Esophagus squamous epithelium (tissue), 5 donors: ENCODE results near the gene TEX53. TPM values are rescaled to one million over a fixed set of nuclear protein-coding genes. Genes with fewer than 3 reads are reported as not detected.
A peak's percentile ranks its signal among the peaks of the same experiment; 100 is the strongest.

Experiments used
- DNase-seq: peaks from one replicate; lab custom pipeline; 2025; lab: John Stamatoyannopoulos, UW
- H3K27ac ChIP-seq, 4 donors: fragments of 200-600 bp; sonication (generic); one replicate each; pipeline ENCODE4 v1.5.1; 2016 to 2019; ENCODE audit warnings: mild to moderate bottlenecking in 1 of 4
- H3K27me3 ChIP-seq, 4 donors: fragments of 200-600 bp; sonication (generic); 1 replicate in 3 of 4; 2 replicates in 1 of 4; pipeline versions ENCODE4 v1.5.1 to v1.6.0; 2017 to 2021; ENCODE audit warnings: antibody characterized with exemption in 1 of 4
- H3K36me3 ChIP-seq, 3 donors: fragments of 200-600 bp; sonication (generic); one replicate each; pipeline ENCODE4 v1.5.1; 2016 to 2019
- H3K4me1 ChIP-seq, 3 donors: fragments of 200-600 bp; sonication (generic); one replicate each; pipeline ENCODE4 v1.5.1; 2017 to 2019
- H3K4me3 ChIP-seq, 4 donors: fragments of 200-600 bp; sonication (generic); 1 replicate in 3 of 4; 2 replicates in 1 of 4; pipeline ENCODE4 v1.5.1; 2016 to 2019; ENCODE audit warnings: mild to moderate bottlenecking in 2 of 4, moderate library complexity in 1 of 4
- H3K9me3 ChIP-seq, 3 donors: fragments of 200-600 bp; sonication (generic); one replicate each; pipeline ENCODE4 v1.5.1; 2016 to 2019
- POLR2A ChIP-seq, 4 donors: fragments of 450-650 bp; IDR thresholded peaks; one replicate each; pipeline ENCODE4 v1.6.1; 2017; ENCODE audit warnings: antibody characterized with exemption in 4 of 4, mild to moderate bottlenecking in 4 of 4, moderate library complexity in 3 of 4
- WGBS, 2 donors: methylation state at CpG; one replicate each; pipeline ENCODE4 v1.1.5; 2018; 5-methylcytosine and 5-hydroxymethylcytosine counted together
- intact Hi-C: fragments of 100-400 bp; cut with DNase I; formaldehyde crosslinking; loops from one replicate; pipeline ENCODE4 v1.15.0; 2022
- total RNA-seq, 4 donors: library from RNA; depleted of rRNA; stranded (reverse); fragments of >200 nt; gene quantifications; one replicate each; pipeline ENCODE4 v1.1.0, GENCODE V29; 2016
- TF ChIP-seq, protein P1 (sequence below), 6 experiments: fragments of 450-650 bp in 4 of 6; fragments of 200-600 bp in 2 of 6; sonication (generic) in 2 of 6; IDR thresholded peaks; one replicate each; pipeline ENCODE4 v1.5.1; 2016 to 2019; ENCODE audit warnings: antibody characterized with exemption in 6 of 6, mild to moderate bottlenecking in 4 of 6, moderate library complexity in 4 of 6
- donor health status: DM: yes; HTN: yes; CAD: no.

TEX53 gene
- total RNA-seq, 4 donors from 2014 or later = not detected

DNA sequence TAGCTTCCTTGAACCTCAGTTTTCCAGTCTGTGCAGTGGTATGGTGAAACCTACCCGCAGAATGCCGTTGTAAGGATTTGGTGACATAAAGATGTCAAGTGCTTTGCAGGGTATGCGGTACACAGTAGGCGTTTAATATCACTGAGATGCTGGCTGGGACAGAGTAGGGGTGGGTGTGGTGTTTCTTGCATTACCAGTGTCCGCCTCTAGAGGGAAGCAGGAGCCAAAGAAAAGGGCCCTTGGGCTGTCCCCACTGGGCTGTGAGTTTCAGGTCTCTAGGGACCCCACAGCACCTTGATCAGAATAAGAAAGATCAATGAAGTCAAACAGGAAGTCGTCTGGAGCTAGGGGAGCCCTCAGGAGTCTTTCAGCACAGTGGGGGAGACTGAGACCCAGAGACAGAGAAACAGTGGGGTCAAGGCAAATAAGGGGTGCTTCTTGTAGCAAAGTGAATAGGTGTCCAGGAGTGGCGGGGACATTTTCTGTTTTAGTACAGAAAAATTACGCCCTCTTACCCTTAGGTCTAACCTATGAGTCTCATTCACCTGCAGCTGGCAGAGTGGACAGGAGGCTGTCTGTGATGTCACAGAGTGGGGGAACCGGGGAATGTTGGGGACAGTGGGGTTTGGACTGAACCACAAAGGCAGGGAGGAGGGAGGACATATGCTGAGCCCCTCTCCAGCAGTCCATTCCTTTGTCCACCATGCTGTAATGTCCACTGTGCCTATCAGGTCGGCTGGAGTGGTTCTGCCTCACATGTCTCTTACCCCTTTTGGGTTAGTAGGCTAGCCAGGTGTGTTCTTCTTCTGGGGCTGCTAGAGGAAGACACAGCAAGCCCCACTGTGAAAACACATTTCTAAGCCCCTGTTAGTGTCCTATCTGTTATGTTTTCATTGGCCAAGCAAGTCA lies 4.7 kb upstream of the TEX53 start:
- WGBS, 2 donors = 31 to 34% methylated on average over 10 of the region's 10 CpGs

DNA sequence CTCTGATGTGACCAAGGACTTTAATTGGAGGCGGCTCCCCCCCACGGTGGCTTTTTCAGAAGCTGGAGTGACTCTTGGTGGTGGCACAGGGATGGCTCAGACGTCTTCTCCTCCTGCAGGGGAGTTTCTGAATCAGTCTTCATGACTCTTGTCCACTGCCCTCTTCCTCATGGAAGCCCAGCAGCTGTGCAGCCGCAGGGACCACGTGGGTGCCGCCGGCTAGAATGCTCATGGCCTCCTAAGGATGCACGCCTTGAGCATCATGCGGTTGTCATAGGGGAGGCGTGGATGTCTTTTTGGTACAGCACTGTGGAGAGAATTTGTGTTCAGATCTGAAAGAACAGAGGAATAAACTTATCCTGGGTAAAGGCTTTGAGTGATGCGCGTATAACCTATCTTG lies 1.3 kb downstream of the TEX53 start:
- no peak for DNase-seq
- Histone ChIP-seq H3K9me3 (no peaks in the 10 kb centered on the region), H3K27me3 (no peaks in the 10 kb centered on the region), H3K4me3 (no peak overlapping the region), H3K27ac (no peak overlapping the region), H3K4me1 (peaks cover 0 to 12% (median 0%) of the 10 kb centered on the region in 3 donors), H3K36me3 (no peaks in the 10 kb centered on the region)
- intact Hi-C loops = no loop called here
- TF ChIP-seq POLR2A (IDR thresholded peaks at IDR 0.05) = no peak
- TF ChIP-seq, protein P1, sequence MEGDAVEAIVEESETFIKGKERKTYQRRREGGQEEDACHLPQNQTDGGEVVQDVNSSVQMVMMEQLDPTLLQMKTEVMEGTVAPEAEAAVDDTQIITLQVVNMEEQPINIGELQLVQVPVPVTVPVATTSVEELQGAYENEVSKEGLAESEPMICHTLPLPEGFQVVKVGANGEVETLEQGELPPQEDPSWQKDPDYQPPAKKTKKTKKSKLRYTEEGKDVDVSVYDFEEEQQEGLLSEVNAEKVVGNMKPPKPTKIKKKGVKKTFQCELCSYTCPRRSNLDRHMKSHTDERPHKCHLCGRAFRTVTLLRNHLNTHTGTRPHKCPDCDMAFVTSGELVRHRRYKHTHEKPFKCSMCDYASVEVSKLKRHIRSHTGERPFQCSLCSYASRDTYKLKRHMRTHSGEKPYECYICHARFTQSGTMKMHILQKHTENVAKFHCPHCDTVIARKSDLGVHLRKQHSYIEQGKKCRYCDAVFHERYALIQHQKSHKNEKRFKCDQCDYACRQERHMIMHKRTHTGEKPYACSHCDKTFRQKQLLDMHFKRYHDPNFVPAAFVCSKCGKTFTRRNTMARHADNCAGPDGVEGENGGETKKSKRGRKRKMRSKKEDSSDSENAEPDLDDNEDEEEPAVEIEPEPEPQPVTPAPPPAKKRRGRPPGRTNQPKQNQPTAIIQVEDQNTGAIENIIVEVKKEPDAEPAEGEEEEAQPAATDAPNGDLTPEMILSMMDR (IDR thresholded peaks at IDR 0.05) = no peak
- 79 to 84% methylated on average over 7 to 11 of the region's 12 CpGs for WGBS, 2 donors

More for the DNA sequence above, 4.7 kb upstream of the TEX53 start:
- no peak for DNase-seq
- intact Hi-C loops = no loop called here
- H3K4me1 ChIP-seq = no peaks in the 10 kb centered on the region
- no peaks in the 10 kb centered on the region for H3K36me3 ChIP-seq
- H3K27me3 ChIP-seq = peaks cover 0 to 12% (median 0%) of the 10 kb centered on the region in 4 donors
- H3K27ac ChIP-seq = no peak overlapping the region
- no peak overlapping the region for H3K4me3 ChIP-seq
- H3K9me3 ChIP-seq = no peaks in the 10 kb centered on the region
- TF ChIP-seq, protein P1 (IDR thresholded peaks at IDR 0.05) = peak; percentile 46 to 84 (median 74)
- TF ChIP-seq POLR2A (IDR thresholded peaks at IDR 0.05) = no peak

DNA sequence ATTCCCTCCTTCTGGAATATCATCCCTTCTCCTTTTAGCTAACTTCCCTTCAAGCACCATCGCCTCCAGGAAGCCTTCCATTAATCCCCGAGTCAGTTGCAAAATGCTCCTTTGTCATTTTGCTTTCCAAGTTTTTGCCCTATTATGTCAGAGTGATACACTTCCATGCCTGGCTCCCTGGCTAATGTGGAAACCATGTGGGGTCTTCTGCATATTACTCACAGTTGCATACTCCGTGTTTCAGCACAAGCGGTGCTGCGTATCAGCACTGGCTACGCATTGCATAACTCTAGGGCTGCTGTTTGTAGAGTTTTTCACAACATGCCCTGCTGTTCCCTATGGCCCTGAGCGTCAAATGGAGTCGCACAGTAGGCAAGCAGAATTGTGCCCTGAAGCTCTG lies 1.9 kb downstream of the TEX53 start:
- intact Hi-C loops = no loop called here
- no peak for DNase-seq
- Histone ChIP-seq H3K9me3 (no peaks in the 10 kb centered on the region), H3K27me3 (no peaks in the 10 kb centered on the region), H3K36me3 (no peaks in the 10 kb centered on the region), H3K4me1 (peaks cover 0 to 12% (median 0%) of the 10 kb centered on the region in 3 donors), H3K27ac (no peak overlapping the region), H3K4me3 (no peak overlapping the region)
- TF ChIP-seq, protein P1 (IDR thresholded peaks at IDR 0.05) = no peak
- no peak for TF ChIP-seq POLR2A (IDR thresholded peaks at IDR 0.05)
- 80 to 84% methylated on average over 8 of the region's 8 CpGs for WGBS, 2 donors

DNA sequence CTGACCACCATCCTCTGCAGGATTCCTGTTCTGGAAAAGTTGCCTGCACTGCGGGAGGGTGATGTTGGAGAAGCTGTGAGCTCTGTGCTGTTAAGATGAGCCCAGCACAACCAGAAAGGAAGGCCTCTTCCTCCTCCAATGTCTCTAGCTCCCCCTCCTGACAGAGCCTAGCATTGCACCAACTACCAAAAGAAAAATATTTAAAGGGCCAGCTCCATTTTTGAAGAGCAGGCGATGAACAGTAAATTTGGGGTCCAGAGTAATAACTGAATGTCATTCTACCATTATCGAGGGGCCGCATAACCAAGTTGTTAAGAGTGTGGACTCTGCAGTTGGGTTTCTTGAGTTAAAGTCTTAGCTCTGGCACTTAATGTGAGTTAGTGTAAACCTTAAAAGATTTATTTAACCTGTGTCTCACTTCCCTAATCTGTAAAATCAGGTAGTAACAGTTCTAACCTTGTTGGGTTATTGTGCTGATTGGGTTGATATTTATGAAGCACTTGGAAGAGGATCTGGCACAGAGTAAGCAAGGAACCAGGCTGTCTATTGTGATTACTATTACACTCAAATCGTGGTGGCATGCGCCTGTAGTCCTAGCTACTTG lies 3.9 kb downstream of the TEX53 start:
- H3K9me3 ChIP-seq = no peaks in the 10 kb centered on the region
- intact Hi-C loops = loop anchor here (5.0 kb wide), 2 partner anchors 166 to 246 kb away; no protein-coding TSS in a partner anchor
- 38 to 42% methylated on average over 5 to 6 of the region's 6 CpGs for WGBS, 2 donors
- no peak overlapping the region for H3K4me3 ChIP-seq
- peaks cover 0 to under 1% (median 0%) of the 10 kb centered on the region in 3 donors for H3K36me3 ChIP-seq
- H3K27me3 ChIP-seq = no peaks in the 10 kb centered on the region
- DNase-seq = no peak
- peaks cover 0 to 12% (median 0%) of the 10 kb centered on the region in 3 donors for H3K4me1 ChIP-seq
- TF ChIP-seq, protein P1 (IDR thresholded peaks at IDR 0.05) = peak; percentile 82 to 95 (median 90)
- no peak for TF ChIP-seq POLR2A (IDR thresholded peaks at IDR 0.05)
- H3K27ac ChIP-seq = no peak overlapping the region
